Upper lobe of left lung (tissue), 4 donors: ENCODE results near the gene NRXN3.

Experiments
- POLR2A ChIP-seq, 4 donors: fragments of 450-650 bp; IDR thresholded peaks; one replicate each; pipeline ENCODE4 v1.5.1; 2016 to 2017; ENCODE audit warnings: antibody characterized with exemption in 4 of 4, mild to moderate bottlenecking in 2 of 4
- POLR2AphosphoS5 ChIP-seq, 2 donors: sonication (generic); formaldehyde crosslinking; IDR thresholded peaks; one replicate each; pipeline ENCODE4 v1.5.1; 2017; ENCODE audit warnings: antibody characterized with exemption in 2 of 2
- TF ChIP-seq, protein P1 (sequence below), 6 experiments: fragments of 450-650 bp in 4 of 6; fragments of 200-600 bp in 2 of 6; sonication (generic) in 2 of 6; IDR thresholded peaks; one replicate each; pipeline ENCODE4 v1.5.1; 2016 to 2019; ENCODE audit warnings: antibody characterized with exemption in 6 of 6

GRCh38 chr14:79265366-79265946 is 1095.3 kb downstream of the NRXN3 start:
- TF ChIP-seq, protein P1, sequence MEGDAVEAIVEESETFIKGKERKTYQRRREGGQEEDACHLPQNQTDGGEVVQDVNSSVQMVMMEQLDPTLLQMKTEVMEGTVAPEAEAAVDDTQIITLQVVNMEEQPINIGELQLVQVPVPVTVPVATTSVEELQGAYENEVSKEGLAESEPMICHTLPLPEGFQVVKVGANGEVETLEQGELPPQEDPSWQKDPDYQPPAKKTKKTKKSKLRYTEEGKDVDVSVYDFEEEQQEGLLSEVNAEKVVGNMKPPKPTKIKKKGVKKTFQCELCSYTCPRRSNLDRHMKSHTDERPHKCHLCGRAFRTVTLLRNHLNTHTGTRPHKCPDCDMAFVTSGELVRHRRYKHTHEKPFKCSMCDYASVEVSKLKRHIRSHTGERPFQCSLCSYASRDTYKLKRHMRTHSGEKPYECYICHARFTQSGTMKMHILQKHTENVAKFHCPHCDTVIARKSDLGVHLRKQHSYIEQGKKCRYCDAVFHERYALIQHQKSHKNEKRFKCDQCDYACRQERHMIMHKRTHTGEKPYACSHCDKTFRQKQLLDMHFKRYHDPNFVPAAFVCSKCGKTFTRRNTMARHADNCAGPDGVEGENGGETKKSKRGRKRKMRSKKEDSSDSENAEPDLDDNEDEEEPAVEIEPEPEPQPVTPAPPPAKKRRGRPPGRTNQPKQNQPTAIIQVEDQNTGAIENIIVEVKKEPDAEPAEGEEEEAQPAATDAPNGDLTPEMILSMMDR (IDR thresholded peaks at IDR 0.05), result no peak
- TF ChIP-seq POLR2A (IDR thresholded peaks at IDR 0.05) (no peak), POLR2AphosphoS5 (IDR thresholded peaks at IDR 0.05) (no peak)
